Pancreas (tissue), 10 donors: ENCODE measurements around the gene NAGLU. TPM values are rescaled to one million over a fixed set of nuclear protein-coding genes. Genes with fewer than 3 reads are reported as not detected.

ENCODE experiments used
- ATAC-seq, 4 donors: fragments of 200-7000 bp; cut with Tn5 transposase; one replicate each; pipeline versions ENCODE4 v1.8.0 to v1.9.1; 2020; ENCODE audit warnings: mild to moderate bottlenecking in 4 of 4, moderate library complexity in 4 of 4
- DNase-seq, 6 donors: peaks; one replicate each; pipeline ENCODE4 v3.0.0-alpha.2; 2020
- FAIRE-seq: peaks from 2 replicates; lab custom pipeline; 2012; peaks lifted over from hg19 to GRCh38; lab: Jason Lieb, UNC
- H3K27ac ChIP-seq, 4 donors: fragments of 200-600 bp; sonication (generic); 1 replicate in 3 of 4; 2 replicates in 1 of 4; pipeline versions ENCODE4 v1.5.0 to v1.8.0; 2020
- H3K27me3 ChIP-seq, 4 donors: fragments of 200-600 bp; one replicate each; pipeline ENCODE4 v1.8.0; 2021
- H3K36me3 ChIP-seq, 3 donors: fragments of 200-600 bp; sonication (generic) in 1 of 3; one replicate each; pipeline versions ENCODE4 v1.5.0 to v1.8.0; 2020 to 2021
- H3K4me1 ChIP-seq, 3 donors: fragments of 200-600 bp; one replicate each; pipeline ENCODE4 v1.8.0; 2021
- H3K4me3 ChIP-seq, 4 donors: fragments of 200-600 bp; sonication (generic) in 2 of 4; one replicate each; pipeline versions ENCODE4 v1.5.0 to v1.8.0; 2020 to 2021
- H3K9me3 ChIP-seq, 4 donors: fragments of 200-600 bp; one replicate each; pipeline ENCODE4 v1.8.0; 2021
- WGBS, 2 donors: extraction: QIAGEN DNeasy Blood & Tissue Kit; methylation state at CpG; one replicate each; pipeline ENCODE4 v1.1.7; 2013; 5-methylcytosine and 5-hydroxymethylcytosine counted together
- intact Hi-C, 3 donors: fragments of 100-400 bp; cut with DNase I; formaldehyde crosslinking; loops; one replicate each; pipeline versions ENCODE4 v1.11.1 to v1.14.2; 2022
- polyA plus RNA-seq, 2 donors: library from polyadenylated mRNA; stranded (reverse); fragments of 200-250 nt; gene quantifications; one replicate each; pipeline ENCODE4 v1.2.3, GENCODE V29; 2013
- total RNA-seq, 6 donors: library from RNA; stranded (reverse); fragmentation: NEBNext Ultra II Directional in 4 of 6; extraction: Animal tissue kit (Norgen Biotek cat#: 25700) in 4 of 6; gene quantifications; one replicate each; pipeline versions ENCODE4 v1.2.1 to v1.2.4, GENCODE V29; 2021 to 2023
- TF ChIP-seq, protein P1 (sequence below), 4 donors: fragments of 200-600 bp; sonication (generic) in 3 of 4; IDR thresholded peaks; one replicate each; pipeline versions ENCODE4 v1.5.0 to v1.8.0; 2021; ENCODE audit warnings: antibody characterized with exemption in 4 of 4
- donor health status: healthy with polysubstance abuse.
- donor health status: DM: no; HTN: no; CAD: no; lungs with moderate emphysema.
- donor health status: DM: no; HTN: no; CAD: no.
- donor health status: control.
- donor health status: control.
- donor health status: Bipolar disorder and iron deficiency.
- donor health status: DM: yes; HTN: yes; CAD: no.
- donor health status: DM: no; HTN: no; CAD: no.
- donor health status: DM: no; HTN: no; CAD: no.
- donor health status: DM: yes; HTN: yes; CAD: no.

Gene NAGLU
- total RNA-seq, result 10 to 100 TPM; 17.6 to 33.8 (median 25.6) TPM
- 10 to 100 TPM; 51.6 to 52.6 TPM for polyA plus RNA-seq

GRCh38 chr17:42536048-42536371, at the start of gene NAGLU:
TSS of gene NAGLU (plus strand) at chr17:42536241. CDS start at chr17:42536273, 32 bp downstream.
- peak within 1 kb of the TSS; percentile 46 to 91 (median 82) for H3K27ac ChIP-seq

GRCh38 chr17:42488032-42488431, 48.0 kb upstream of the NAGLU start:
- WGBS, 2 donors, result 76 to 85% methylated on average over 1 of the region's 1 CpG
- no peak overlapping the region for H3K27ac ChIP-seq
- no peaks in the 10 kb centered on the region for H3K27me3 ChIP-seq
- peaks cover 0 to 66% (median 19%) of the 10 kb centered on the region in 3 donors for H3K36me3 ChIP-seq
- intact Hi-C loops, result no loop called here
- H3K4me3 ChIP-seq, result no peak overlapping the region
- TF ChIP-seq, protein P1, sequence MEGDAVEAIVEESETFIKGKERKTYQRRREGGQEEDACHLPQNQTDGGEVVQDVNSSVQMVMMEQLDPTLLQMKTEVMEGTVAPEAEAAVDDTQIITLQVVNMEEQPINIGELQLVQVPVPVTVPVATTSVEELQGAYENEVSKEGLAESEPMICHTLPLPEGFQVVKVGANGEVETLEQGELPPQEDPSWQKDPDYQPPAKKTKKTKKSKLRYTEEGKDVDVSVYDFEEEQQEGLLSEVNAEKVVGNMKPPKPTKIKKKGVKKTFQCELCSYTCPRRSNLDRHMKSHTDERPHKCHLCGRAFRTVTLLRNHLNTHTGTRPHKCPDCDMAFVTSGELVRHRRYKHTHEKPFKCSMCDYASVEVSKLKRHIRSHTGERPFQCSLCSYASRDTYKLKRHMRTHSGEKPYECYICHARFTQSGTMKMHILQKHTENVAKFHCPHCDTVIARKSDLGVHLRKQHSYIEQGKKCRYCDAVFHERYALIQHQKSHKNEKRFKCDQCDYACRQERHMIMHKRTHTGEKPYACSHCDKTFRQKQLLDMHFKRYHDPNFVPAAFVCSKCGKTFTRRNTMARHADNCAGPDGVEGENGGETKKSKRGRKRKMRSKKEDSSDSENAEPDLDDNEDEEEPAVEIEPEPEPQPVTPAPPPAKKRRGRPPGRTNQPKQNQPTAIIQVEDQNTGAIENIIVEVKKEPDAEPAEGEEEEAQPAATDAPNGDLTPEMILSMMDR (IDR thresholded peaks at IDR 0.05), result no peak
- H3K9me3 ChIP-seq, result no peaks in the 10 kb centered on the region
- ATAC-seq, result no peak
- no peak for DNase-seq
- no peak for FAIRE-seq
- no peaks in the 10 kb centered on the region for H3K4me1 ChIP-seq

More at GRCh38 chr17:42536048-42536371, at the start of gene NAGLU:
- intact Hi-C loops, result no loop called here
- H3K27me3 ChIP-seq, result no peaks in the 10 kb centered on the region
- ATAC-seq (peak; percentile 81 to 88 (median 84)), DNase-seq (peak; percentile 95 to 99 (median 98)), FAIRE-seq (no peak)
- H3K9me3 ChIP-seq, result no peaks in the 10 kb centered on the region
- H3K4me1 ChIP-seq, result peaks cover 7 to 21% (median 13%) of the 10 kb centered on the region in 3 donors
- TF ChIP-seq, protein P1 (IDR thresholded peaks at IDR 0.05), result no peak
- peak within 1 kb of the TSS; percentile 40 to 68 (median 64) for H3K4me3 ChIP-seq
- no peaks in the 10 kb centered on the region for H3K36me3 ChIP-seq
- WGBS, 2 donors, result 0% methylated on average over 24 to 40 of the region's 40 CpGs

DNA sequence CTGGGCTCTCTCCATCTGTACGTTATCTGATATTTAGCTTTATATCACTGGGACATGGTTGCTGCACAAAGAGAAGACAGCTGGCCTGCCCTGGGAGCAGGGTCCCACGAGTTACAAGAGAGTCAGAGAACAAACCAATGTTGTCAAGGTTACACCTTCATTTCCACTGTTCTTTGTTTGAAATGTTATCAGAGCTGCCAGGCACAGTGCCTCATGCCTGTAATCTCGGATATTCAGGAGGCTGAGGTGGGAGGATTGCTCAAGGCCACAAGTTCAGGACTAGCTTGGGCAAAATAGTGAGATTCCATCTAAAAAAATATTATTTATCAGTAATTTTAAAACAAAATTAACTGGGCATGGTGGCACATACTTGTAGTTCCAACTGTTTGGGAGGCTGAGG, 42.7 kb upstream of the NAGLU start:
- FAIRE-seq, result no peak
- intact Hi-C loops, result no loop called here
- H3K27ac ChIP-seq, result no peak overlapping the region
- no peaks in the 10 kb centered on the region for H3K27me3 ChIP-seq
- WGBS, 2 donors, result 40 to 42% methylated on average over 3 of the region's 3 CpGs
- peak in 2 of 4 donors; percentile 44 to 53 for ATAC-seq
- DNase-seq, result no peak
- no peaks in the 10 kb centered on the region for H3K9me3 ChIP-seq
- H3K4me3 ChIP-seq, result no peak overlapping the region
- no peaks in the 10 kb centered on the region for H3K4me1 ChIP-seq
- TF ChIP-seq, protein P1 (IDR thresholded peaks at IDR 0.05), result no peak
- H3K36me3 ChIP-seq, result peaks cover 0 to 45% (median 7%) of the 10 kb centered on the region in 3 donors

DNA sequence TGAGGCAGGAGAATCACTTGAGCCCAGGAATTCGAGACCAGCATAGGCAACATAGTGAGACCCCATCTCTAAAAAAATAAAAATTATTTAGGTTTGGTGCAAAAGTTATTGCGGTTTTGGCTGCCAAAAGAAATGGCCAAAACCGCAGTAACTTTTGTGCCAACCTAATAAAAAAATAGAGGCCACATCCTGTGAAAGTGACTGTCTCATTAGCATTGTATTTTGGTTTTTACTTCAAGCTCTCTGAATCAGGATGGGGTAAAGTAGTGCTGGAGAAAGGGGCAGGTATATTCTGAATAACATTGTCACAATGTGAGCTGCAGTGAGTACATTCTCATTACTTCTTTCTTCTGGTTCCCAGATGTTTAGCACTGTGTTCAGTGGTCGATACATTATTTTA, 41.4 kb upstream of the NAGLU start:
- TF ChIP-seq, protein P1 (IDR thresholded peaks at IDR 0.05), result no peak
- Histone ChIP-seq H3K27ac (no peak overlapping the region), H3K4me1 (no peaks in the 10 kb centered on the region), H3K36me3 (peaks cover 0 to 43% (median 4%) of the 10 kb centered on the region in 3 donors), H3K9me3 (no peaks in the 10 kb centered on the region), H3K27me3 (no peaks in the 10 kb centered on the region), H3K4me3 (no peak overlapping the region)
- 67 to 83% methylated on average over 4 of the region's 4 CpGs for WGBS, 2 donors
- FAIRE-seq (no peak), ATAC-seq (no peak), DNase-seq (no peak)
- intact Hi-C loops, result no loop called here

DNA sequence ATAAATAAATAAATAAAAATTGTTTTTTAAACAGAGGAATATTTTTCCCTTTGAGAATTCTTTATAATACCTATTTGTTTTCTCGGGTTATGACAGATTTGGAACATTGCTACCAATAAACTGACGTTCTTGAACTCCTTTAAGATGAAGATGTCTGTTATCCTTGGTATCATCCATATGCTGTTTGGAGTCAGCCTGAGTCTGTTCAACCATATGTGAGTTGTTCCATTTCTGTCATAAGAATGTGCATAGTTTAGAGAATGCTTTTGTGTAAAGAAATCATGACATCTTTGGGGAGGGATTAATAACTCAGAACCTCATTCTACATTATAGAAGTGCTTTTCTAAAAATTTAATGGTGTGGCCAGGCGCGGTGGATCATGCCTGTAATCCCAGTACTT, 37.2 kb upstream of the NAGLU start:
- FAIRE-seq (no peak), DNase-seq (no peak), ATAC-seq (no peak)
- no peak overlapping the region for H3K27ac ChIP-seq
- no peaks in the 10 kb centered on the region for H3K27me3 ChIP-seq
- H3K9me3 ChIP-seq, result no peaks in the 10 kb centered on the region
- H3K4me3 ChIP-seq, result no peak overlapping the region
- no peaks in the 10 kb centered on the region for H3K4me1 ChIP-seq
- H3K36me3 ChIP-seq, result peaks cover 0 to 47% (median 0%) of the 10 kb centered on the region in 3 donors
- TF ChIP-seq, protein P1 (IDR thresholded peaks at IDR 0.05), result no peak
- 95 to 96% methylated on average over 4 of the region's 4 CpGs for WGBS, 2 donors
- intact Hi-C loops, result no loop called here
